Fibroblast of skin of left quadriceps (primary cell): Measurements from ENCODE around the gene SKI.
A peak's percentile ranks its signal among the peaks of the same experiment; 100 is the strongest.

Experiments used
- DNase-seq, 2 experiments: peaks; one replicate each; pipeline ENCODE4 v3.0.0-alpha.2; 2013; ENCODE audit warnings: low read depth in 2 of 2

SKI gene

GRCh38 chr1:2229911-2230731, 2.0 kb downstream of the SKI start:
- no peak for DNase-seq

- DNase-seq, result no peak
Observed at GRCh38 chr1:2230781-2231531, 2.8 kb downstream of the SKI start.

- DNase-seq, result peak; percentile 59 to 65
Observed at GRCh38 chr1:2231532-2232254, 3.6 kb downstream of the SKI start.

- no peak for DNase-seq
Observed at GRCh38 chr1:2232255-2232915, 4.3 kb downstream of the SKI start.

- DNase-seq, result no peak
Observed at GRCh38 chr1:2232916-2233438, 4.9 kb downstream of the SKI start.

- DNase-seq, result no peak
Observed at GRCh38 chr1:2233468-2233867, 5.3 kb downstream of the SKI start.

- DNase-seq, result peak; percentile 78 to 82
Observed at GRCh38 chr1:2233997-2234761, 6.1 kb downstream of the SKI start.

GRCh38 chr1:2234762-2235113, 6.6 kb downstream of the SKI start:
- no peak for DNase-seq

GRCh38 chr1:2235300-2235998, 7.3 kb downstream of the SKI start:
- no peak for DNase-seq

GRCh38 chr1:2236695-2237677, 8.9 kb downstream of the SKI start:
- DNase-seq, result no peak

GRCh38 chr1:2237773-2238172, 9.7 kb downstream of the SKI start:
- DNase-seq, result no peak

GRCh38 chr1:2238361-2239012, 10.4 kb downstream of the SKI start:
- DNase-seq, result no peak

GRCh38 chr1:2239013-2239370, 10.9 kb downstream of the SKI start:
- no peak for DNase-seq

GRCh38 chr1:2239384-2239985, 11.4 kb downstream of the SKI start:
- no peak for DNase-seq

GRCh38 chr1:2240270-2241156, 12.4 kb downstream of the SKI start:
- no peak for DNase-seq

GRCh38 chr1:2241820-2242219, 13.7 kb downstream of the SKI start:
- DNase-seq, result no peak
